ENCODE data around the gene DTX3. TPM values are rescaled to one million over a fixed set of nuclear protein-coding genes. Genes with fewer than 3 reads are reported as not detected.

Gene DTX3
- total RNA-seq, 1 experiment from 2014 or later, result 57.0 TPM

DNA sequence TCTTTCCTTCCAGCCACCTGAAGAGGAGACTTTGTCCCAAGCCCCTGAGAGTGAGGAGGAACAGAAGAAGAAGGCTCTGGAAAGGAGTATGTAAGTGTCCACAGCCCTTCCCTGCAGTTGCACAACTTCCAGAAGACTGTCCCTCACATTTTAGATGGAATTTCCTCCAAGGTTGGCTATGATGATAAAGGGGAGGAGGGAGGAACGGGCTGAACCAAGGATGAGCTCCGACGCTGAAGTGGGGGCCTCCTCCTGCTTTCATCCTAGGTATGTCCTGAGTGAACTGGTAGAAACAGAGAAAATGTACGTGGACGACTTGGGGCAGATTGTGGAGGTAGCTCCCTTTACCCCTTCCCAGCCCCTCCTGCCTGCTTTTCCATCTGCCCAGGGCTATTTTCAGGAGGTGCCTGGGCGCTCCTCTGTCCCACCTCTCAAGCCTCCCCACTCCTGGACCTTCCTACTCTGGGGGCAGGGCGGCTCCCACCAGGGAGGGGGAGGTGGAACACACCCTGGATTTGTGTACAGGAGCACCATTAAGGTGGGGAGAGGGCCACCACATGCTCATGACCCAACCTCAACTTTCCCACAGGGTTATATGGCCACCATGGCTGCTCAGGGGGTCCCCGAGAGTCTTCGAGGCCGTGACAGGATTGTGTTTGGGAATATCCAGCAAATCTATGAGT, 8.9 kb downstream of the DTX3 start:
- H3K4me1 Mint-ChIP-seq, result peaks cover 33% of the 10 kb centered on the region
- ATAC-seq (no peak), DNase-seq (ENCODE audit: low spot score) (no peak)
- POLR2A ChIA-PET, result interaction anchor here (0.6 to 1.2 kb wide), 2 partner anchors 8 to 90 kb away, joined by 3 read pairs; no protein-coding TSS in a partner anchor
- TF ChIP-seq TEAD4 (CRISPR knock-in tag; IDR thresholded peaks at IDR 0.05) (no peak), ZNF512 (CRISPR knock-in tag; IDR thresholded peaks at IDR 0.05; ENCODE audit: borderline replicate concordance) (no peak)
- TF ChIP-seq, protein P1, sequence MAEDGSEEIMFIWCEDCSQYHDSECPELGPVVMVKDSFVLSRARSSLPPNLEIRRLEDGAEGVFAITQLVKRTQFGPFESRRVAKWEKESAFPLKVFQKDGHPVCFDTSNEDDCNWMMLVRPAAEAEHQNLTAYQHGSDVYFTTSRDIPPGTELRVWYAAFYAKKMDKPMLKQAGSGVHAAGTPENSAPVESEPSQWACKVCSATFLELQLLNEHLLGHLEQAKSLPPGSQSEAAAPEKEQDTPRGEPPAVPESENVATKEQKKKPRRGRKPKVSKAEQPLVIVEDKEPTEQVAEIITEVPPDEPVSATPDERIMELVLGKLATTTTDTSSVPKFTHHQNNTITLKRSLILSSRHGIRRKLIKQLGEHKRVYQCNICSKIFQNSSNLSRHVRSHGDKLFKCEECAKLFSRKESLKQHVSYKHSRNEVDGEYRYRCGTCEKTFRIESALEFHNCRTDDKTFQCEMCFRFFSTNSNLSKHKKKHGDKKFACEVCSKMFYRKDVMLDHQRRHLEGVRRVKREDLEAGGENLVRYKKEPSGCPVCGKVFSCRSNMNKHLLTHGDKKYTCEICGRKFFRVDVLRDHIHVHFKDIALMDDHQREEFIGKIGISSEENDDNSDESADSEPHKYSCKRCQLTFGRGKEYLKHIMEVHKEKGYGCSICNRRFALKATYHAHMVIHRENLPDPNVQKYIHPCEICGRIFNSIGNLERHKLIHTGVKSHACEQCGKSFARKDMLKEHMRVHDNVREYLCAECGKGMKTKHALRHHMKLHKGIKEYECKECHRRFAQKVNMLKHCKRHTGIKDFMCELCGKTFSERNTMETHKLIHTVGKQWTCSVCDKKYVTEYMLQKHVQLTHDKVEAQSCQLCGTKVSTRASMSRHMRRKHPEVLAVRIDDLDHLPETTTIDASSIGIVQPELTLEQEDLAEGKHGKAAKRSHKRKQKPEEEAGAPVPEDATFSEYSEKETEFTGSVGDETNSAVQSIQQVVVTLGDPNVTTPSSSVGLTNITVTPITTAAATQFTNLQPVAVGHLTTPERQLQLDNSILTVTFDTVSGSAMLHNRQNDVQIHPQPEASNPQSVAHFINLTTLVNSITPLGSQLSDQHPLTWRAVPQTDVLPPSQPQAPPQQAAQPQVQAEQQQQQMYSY (CRISPR knock-in tag; IDR thresholded peaks at IDR 0.05), result peak; percentile 39; the same call in 1 of the 2 replicates
- CTCF ChIA-PET, result interaction anchor here (0.6 to 5.1 kb wide), 15 partner anchors 14 to 399 kb away, joined by 3 to 38 read pairs (median 5); partner anchors contain the start of genes B4GALNT1, DCTN2, OS9 and PIP4K2C
- no peak overlapping the region for H3K4me3 Mint-ChIP-seq
- H3K27me3 Mint-ChIP-seq (ENCODE audit: low read depth), result peaks cover 76% of the 10 kb centered on the region
- H3K36me3 Mint-ChIP-seq, result peaks cover 3% of the 10 kb centered on the region; the same call in 1 of the 2 replicates
- H3K27ac Mint-ChIP-seq, result no peak overlapping the region
- no peaks in the 10 kb centered on the region for H3K9me3 Mint-ChIP-seq

DNA sequence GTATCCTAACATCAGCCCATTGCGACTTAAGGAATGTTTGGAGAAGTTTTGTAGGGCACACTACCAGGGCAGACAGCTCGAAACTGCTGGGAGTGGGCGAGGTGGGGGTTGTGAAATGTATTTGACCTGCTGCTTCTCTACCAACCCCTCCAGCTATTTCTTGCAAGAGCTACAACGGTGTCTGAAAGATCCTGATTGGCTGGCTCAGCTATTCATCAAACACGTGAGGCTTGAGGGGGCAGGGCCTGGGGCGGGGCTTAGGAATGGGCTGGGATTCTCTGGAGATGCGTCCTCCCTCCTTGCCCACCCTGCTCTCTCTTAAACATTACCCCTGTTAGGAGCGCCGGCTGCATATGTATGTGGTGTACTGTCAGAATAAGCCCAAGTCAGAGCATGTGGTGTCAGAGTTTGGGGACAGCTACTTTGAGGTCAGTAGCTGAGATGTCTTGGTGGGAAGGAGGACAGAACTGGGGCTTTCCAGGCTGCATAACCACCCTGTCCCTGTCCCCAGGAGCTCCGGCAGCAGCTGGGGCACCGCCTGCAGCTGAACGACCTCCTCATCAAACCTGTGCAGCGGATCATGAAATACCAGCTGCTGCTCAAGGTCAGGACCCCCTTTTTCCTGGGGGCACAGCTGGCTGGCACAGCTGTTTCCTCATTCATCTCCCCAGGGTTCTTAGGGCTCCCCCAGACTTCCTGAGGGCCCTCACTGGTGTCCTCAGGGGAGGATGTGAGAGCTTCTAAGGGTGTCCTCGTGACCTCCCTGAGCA, 9.7 kb downstream of the DTX3 start:
- CTCF ChIA-PET, result interaction anchor here (0.6 to 5.1 kb wide), 16 partner anchors 13 to 400 kb away, joined by 3 to 38 read pairs (median 4); partner anchors contain the start of genes B4GALNT1, DCTN2, INHBE and OS9
- ATAC-seq, result peak; percentile 65
- TF ChIP-seq, protein P1 (CRISPR knock-in tag; IDR thresholded peaks at IDR 0.05), result no peak
- TF ChIP-seq RORB (CRISPR knock-in tag; IDR thresholded peaks at IDR 0.05) (no peak), USF2 (CRISPR knock-in tag; IDR thresholded peaks at IDR 0.05) (peak; percentile 83), ZNF219 (CRISPR knock-in tag; IDR thresholded peaks at IDR 0.05; ENCODE audit: borderline replicate concordance) (no peak), NFYB (CRISPR knock-in tag; conservative IDR thresholded peaks at IDR 0.05; ENCODE audit: low read depth) (peak; percentile 53), ATF2 (CRISPR knock-in tag; IDR thresholded peaks at IDR 0.05; ENCODE audit: borderline replicate concordance, low read depth) (no peak), ZSCAN18 (CRISPR knock-in tag; IDR thresholded peaks at IDR 0.05) (no peak), TP53 (CRISPR knock-in tag; IDR thresholded peaks at IDR 0.05) (no peak)
- TF ChIP-seq, protein P2, sequence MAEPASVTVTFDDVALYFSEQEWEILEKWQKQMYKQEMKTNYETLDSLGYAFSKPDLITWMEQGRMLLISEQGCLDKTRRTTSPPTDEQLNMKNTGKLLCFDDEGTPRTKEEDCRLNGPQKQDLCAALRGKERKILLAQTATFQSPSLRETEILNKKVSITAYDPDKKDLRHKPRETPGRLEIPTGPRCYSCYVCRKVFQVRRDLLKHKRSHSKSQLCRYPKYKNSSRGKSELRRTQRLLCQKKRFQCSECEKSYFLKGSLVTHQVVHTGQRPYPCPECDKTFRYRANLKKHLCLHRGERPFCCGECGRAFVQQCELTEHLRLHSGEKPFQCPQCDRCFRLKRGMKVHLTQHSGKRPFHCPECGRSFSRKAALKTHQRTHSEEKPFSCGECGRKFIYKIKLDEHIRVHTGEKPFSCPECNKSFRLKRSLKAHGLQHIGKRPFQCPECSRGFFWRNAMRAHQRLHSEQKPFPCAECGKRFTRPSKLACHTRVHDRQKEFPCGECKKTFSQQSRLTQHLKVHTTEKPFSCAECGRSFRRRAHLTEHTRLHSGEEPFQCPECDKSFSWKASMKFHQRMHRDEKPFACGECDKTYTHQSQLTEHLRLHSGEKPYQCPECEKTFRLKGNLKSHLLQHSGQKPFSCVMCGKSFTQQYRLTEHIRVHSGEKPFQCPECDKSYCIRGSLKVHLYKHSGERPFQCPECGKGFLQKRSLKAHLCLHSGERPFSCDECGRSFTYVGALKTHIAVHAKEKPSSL (CRISPR knock-in tag; conservative IDR thresholded peaks at IDR 0.05), result no peak
- TF ChIP-seq, protein P3, sequence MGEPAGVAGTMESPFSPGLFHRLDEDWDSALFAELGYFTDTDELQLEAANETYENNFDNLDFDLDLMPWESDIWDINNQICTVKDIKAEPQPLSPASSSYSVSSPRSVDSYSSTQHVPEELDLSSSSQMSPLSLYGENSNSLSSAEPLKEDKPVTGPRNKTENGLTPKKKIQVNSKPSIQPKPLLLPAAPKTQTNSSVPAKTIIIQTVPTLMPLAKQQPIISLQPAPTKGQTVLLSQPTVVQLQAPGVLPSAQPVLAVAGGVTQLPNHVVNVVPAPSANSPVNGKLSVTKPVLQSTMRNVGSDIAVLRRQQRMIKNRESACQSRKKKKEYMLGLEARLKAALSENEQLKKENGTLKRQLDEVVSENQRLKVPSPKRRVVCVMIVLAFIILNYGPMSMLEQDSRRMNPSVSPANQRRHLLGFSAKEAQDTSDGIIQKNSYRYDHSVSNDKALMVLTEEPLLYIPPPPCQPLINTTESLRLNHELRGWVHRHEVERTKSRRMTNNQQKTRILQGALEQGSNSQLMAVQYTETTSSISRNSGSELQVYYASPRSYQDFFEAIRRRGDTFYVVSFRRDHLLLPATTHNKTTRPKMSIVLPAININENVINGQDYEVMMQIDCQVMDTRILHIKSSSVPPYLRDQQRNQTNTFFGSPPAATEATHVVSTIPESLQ (CRISPR knock-in tag; IDR thresholded peaks at IDR 0.05), result no peak

More for the DNA sequence above, 9.7 kb downstream of the DTX3 start:
- H3K4me3 Mint-ChIP-seq, result no peak overlapping the region
- H3K4me1 Mint-ChIP-seq, result peaks cover 31% of the 10 kb centered on the region
- H3K9me3 Mint-ChIP-seq, result no peaks in the 10 kb centered on the region
- peaks cover 84% of the 10 kb centered on the region for H3K27me3 Mint-ChIP-seq (ENCODE audit: low read depth)
- POLR2A ChIA-PET, result interaction anchor here (0.6 to 1.2 kb wide), 3 partner anchors 9 to 91 kb away, joined by 3 read pairs; no protein-coding TSS in a partner anchor
- H3K27ac Mint-ChIP-seq, result no peak overlapping the region
- peaks cover 5% of the 10 kb centered on the region for H3K36me3 Mint-ChIP-seq
- peak; percentile 77 for DNase-seq (ENCODE audit: low spot score)
